Measurements from ENCODE around the gene IPPK. TPM values are rescaled to one million over a fixed set of nuclear protein-coding genes. Genes with fewer than 3 reads are reported as not detected.

The IPPK gene
- total RNA-seq, 1 experiment from 2014 or later = 15.4 TPM

- Histone ChIP-seq H2AFZ (ENCODE audit: low read depth, low read length, poor library complexity, severe bottlenecking) (no peak overlapping the region), H3K4me1 (ENCODE audit: control insufficient read depth in 1 of 2, insufficient read depth in 2 of 2, low read length in 2 of 2) (no peaks in the 10 kb centered on the region), H3K9me3 (ENCODE audit: control insufficient read depth in 1 of 2, insufficient read depth in 1 of 2, low read depth in 1 of 2, low read length in 2 of 2) (no peaks in the 10 kb centered on the region), H3K9ac (ENCODE audit: low read length) (no peak overlapping the region), H3K4me3 (replicated peaks in 1 of 2; ENCODE audit: low read depth in 1 of 2, low read length in 2 of 2) (no peak overlapping the region), H4K20me1 (ENCODE audit: insufficient read depth) (no peaks in the 10 kb centered on the region), H3K4me2 (ENCODE audit: low read length) (no peak overlapping the region), H3K79me2 (ENCODE audit: insufficient read depth, low read length) (no peaks in the 10 kb centered on the region), H3K27ac (ENCODE audit: low read depth, low read length) (no peak overlapping the region), H3K36me3 (ENCODE audit: control insufficient read depth in 1 of 2, insufficient read depth in 2 of 2, low read length in 2 of 2) (peaks cover 2 to 11% of the 10 kb centered on the region in 2 experiments; a peak in 2 of 4 replicates), H3K27me3 (ENCODE audit: insufficient read depth, low read length) (no peaks in the 10 kb centered on the region), H3K9me2 (ENCODE audit: insufficient read depth) (no peaks in the 10 kb centered on the region)
- intact Hi-C loops (cut with micrococcal nuclease) = no loop called here
- ChIA-PET POLR2A (no interaction called here), CTCF (no interaction called here), RAD21 (ENCODE audit: low non-redundant PET in 1 of 2, low total read pairs in 2 of 2, uncharacterized antibody in 2 of 2, unreplicated experiment in 2 of 2) (no interaction called here)
- TF ChIP-seq CTCF (IDR thresholded peaks at IDR 0.05 in 2 of 3, conservative IDR thresholded peaks at IDR 0.05 in 1 of 3; ENCODE audit: borderline replicate concordance in 1 of 3, insufficient read depth in 1 of 3, low read depth in 2 of 3, low read length in 2 of 3) = no peak
- no peak for TF ChIP-seq JUND (IDR thresholded peaks at IDR 0.05)
- no peak for TF ChIP-seq ATF3 (IDR thresholded peaks at IDR 0.05)
- no peak for ATAC-seq
- no TSS peak for BruUV-seq (replicated peaks)
- no peak for DNase-seq (ENCODE audit: low read depth, low spot score)
Observed at GRCh38 chr9:92613268-92614122, 56.4 kb downstream of the IPPK start.

GRCh38 chr9:92612816-92613215 lies 57.1 kb downstream of the IPPK start:
- intact Hi-C loops (cut with micrococcal nuclease) = no loop called here
- H3K79me2 ChIP-seq (ENCODE audit: insufficient read depth, low read length) = no peaks in the 10 kb centered on the region
- CTCF ChIA-PET = no interaction called here
- no TSS peak for BruUV-seq (replicated peaks)
- H3K4me1 ChIP-seq (ENCODE audit: control insufficient read depth in 1 of 2, insufficient read depth in 2 of 2, low read length in 2 of 2) = no peaks in the 10 kb centered on the region
- RAD21 ChIA-PET (ENCODE audit: low non-redundant PET in 1 of 2, low total read pairs in 2 of 2, uncharacterized antibody in 2 of 2, unreplicated experiment in 2 of 2) = no interaction called here
- POLR2A ChIA-PET = no interaction called here
- no peak for ATAC-seq
- no peaks in the 10 kb centered on the region for H3K9me3 ChIP-seq (ENCODE audit: control insufficient read depth in 1 of 2, insufficient read depth in 1 of 2, low read depth in 1 of 2, low read length in 2 of 2)
- H3K36me3 ChIP-seq (ENCODE audit: control insufficient read depth in 1 of 2, insufficient read depth in 2 of 2, low read length in 2 of 2) = peaks cover 0 to 11% of the 10 kb centered on the region in 2 experiments; a peak in 2 of 4 replicates
- no peak overlapping the region for H2AFZ ChIP-seq (ENCODE audit: low read depth, low read length, poor library complexity, severe bottlenecking)
- no peak for DNase-seq (ENCODE audit: low read depth, low spot score)
- H3K27ac ChIP-seq (ENCODE audit: low read depth, low read length) = no peak overlapping the region
- H4K20me1 ChIP-seq (ENCODE audit: insufficient read depth) = no peaks in the 10 kb centered on the region
- H3K27me3 ChIP-seq (ENCODE audit: insufficient read depth, low read length) = no peaks in the 10 kb centered on the region
- no peak overlapping the region for H3K4me3 ChIP-seq (replicated peaks in 1 of 2; ENCODE audit: low read depth in 1 of 2, low read length in 2 of 2)
- H3K4me2 ChIP-seq (ENCODE audit: low read length) = no peak overlapping the region
- H3K9ac ChIP-seq (ENCODE audit: low read length) = no peak overlapping the region
- no peaks in the 10 kb centered on the region for H3K9me2 ChIP-seq (ENCODE audit: insufficient read depth)
- TF ChIP-seq CTCF (IDR thresholded peaks at IDR 0.05 in 2 of 3, conservative IDR thresholded peaks at IDR 0.05 in 1 of 3; ENCODE audit: borderline replicate concordance in 1 of 3, insufficient read depth in 1 of 3, low read depth in 2 of 3, low read length in 2 of 3) (no peak), REST (IDR thresholded peaks at IDR 0.05; ENCODE audit: low read depth) (no peak), ZFX (IDR thresholded peaks at IDR 0.05) (no peak), EZH2 (IDR thresholded peaks at IDR 0.05) (no peak), ATF3 (IDR thresholded peaks at IDR 0.05) (no peak)

All from HCT116 (cell line).